HEK293 (cell line): ENCODE results near the gene COA3.
A peak's percentile ranks its signal among the peaks of the same experiment; 100 is the strongest.

Source experiments
- CTCF ChIA-PET: fragments of 350-600 bp; formaldehyde crosslinking; extraction: SDS; loops from one replicate; lab custom pipeline; 2021; ENCODE audit warnings: antibody characterized with exemption; lab: Yijun Ruan, JAX
- POLR2A ChIA-PET: fragments of 300-600 bp; formaldehyde crosslinking; extraction: SDS; loops from one replicate; lab custom pipeline; 2020; ENCODE audit warnings: antibody characterized with exemption, inconsistent platforms; lab: Yijun Ruan, JAX
- H3K27ac ChIP-seq: fragments of 200-500 bp; sonication (Bioruptor generic); 2 replicates; pipeline ENCODE4 v1.5.1; 2014; ENCODE audit warnings: low read depth, low read length, control low read depth, inconsistent platforms; ENCODE audit errors: extremely low read depth
- H3K36me3 ChIP-seq, 2 experiments: fragments of 200-500 bp in 1 of 2; sonication (Bioruptor generic) in 1 of 2; 1 replicate in 1 of 2; 2 replicates in 1 of 2; pipeline ENCODE4 v1.5.1; 2014 to 2017; ENCODE audit warnings: inconsistent platforms in 2 of 2, low read length in 2 of 2; ENCODE audit not compliant: control insufficient read depth in 2 of 2, insufficient read depth in 1 of 2
- H3K4me1 ChIP-seq: fragments of 200-500 bp; sonication (Bioruptor generic); 2 replicates; pipeline ENCODE4 v1.5.1; 2014; ENCODE audit warnings: mild to moderate bottlenecking, low read length, inconsistent platforms; ENCODE audit not compliant: control insufficient read depth, insufficient read depth
- H3K4me3 ChIP-seq: 2 replicates; pipeline ENCODE4 v1.5.1; 2011; ENCODE audit warnings: low read depth, mild to moderate bottlenecking, control low read depth, low read length, moderate library complexity
- H3K9me3 ChIP-seq: fragments of 200-500 bp; sonication (Bioruptor generic); 2 replicates; pipeline ENCODE4 v1.5.1; 2014; ENCODE audit warnings: low read depth, low read length, inconsistent platforms; ENCODE audit not compliant: control insufficient read depth, insufficient read depth
- HOXC10 ChIP-seq: sonication (generic); formaldehyde crosslinking; IDR thresholded peaks from 2 replicates; pipeline ENCODE4 v1.8.1; 2023; ENCODE audit warnings: mild to moderate bottlenecking, missing genetic modification reagents
- KLF10 ChIP-seq: fragments of 450-650 bp; IDR thresholded peaks from 2 replicates; pipeline ENCODE4 v1.5.1; 2018; ENCODE audit warnings: missing biosample characterization, mild to moderate bottlenecking, missing genetic modification characterization
- MEIS1 ChIP-seq: sonication (generic); formaldehyde crosslinking; IDR thresholded peaks from 2 replicates; pipeline ENCODE4 v1.8.1; 2022; ENCODE audit warnings: missing genetic modification reagents, mild to moderate bottlenecking, borderline replicate concordance
- OSR2 ChIP-seq: fragments of 450-650 bp; formaldehyde crosslinking; IDR thresholded peaks from 2 replicates; pipeline ENCODE4 v1.5.1; 2016; ENCODE audit warnings: missing biosample characterization, missing genetic modification characterization
- OVOL3 ChIP-seq: fragments of 450-650 bp; formaldehyde crosslinking; IDR thresholded peaks from 2 replicates; pipeline ENCODE4 v1.5.1; 2016; ENCODE audit warnings: missing biosample characterization, missing genetic modification characterization
- PRDM2 ChIP-seq: fragments of 450-650 bp; formaldehyde crosslinking; IDR thresholded peaks from 2 replicates; pipeline ENCODE4 v1.5.1; 2016; ENCODE audit warnings: missing biosample characterization, missing genetic modification characterization, borderline replicate concordance
- YY2 ChIP-seq: fragments of 450-650 bp; formaldehyde crosslinking; IDR thresholded peaks from 2 replicates; pipeline ENCODE4 v1.5.1; 2016; ENCODE audit warnings: missing biosample characterization, missing genetic modification characterization
- ZBTB44 ChIP-seq: fragments of 450-650 bp; IDR thresholded peaks from 2 replicates; pipeline ENCODE4 v1.5.1; 2018; ENCODE audit warnings: missing biosample characterization, mild to moderate bottlenecking, missing genetic modification characterization
- ZNF138 ChIP-seq: fragments of 450-650 bp; formaldehyde crosslinking; IDR thresholded peaks from 2 replicates; pipeline ENCODE4 v1.5.1; 2016; ENCODE audit warnings: missing biosample characterization, missing genetic modification characterization, borderline replicate concordance
- ZNF223 ChIP-seq: fragments of 450-650 bp; formaldehyde crosslinking; IDR thresholded peaks from 2 replicates; pipeline ENCODE4 v1.5.1; 2016; ENCODE audit warnings: missing biosample characterization, missing genetic modification characterization
- ZNF26 ChIP-seq: fragments of 450-650 bp; formaldehyde crosslinking; IDR thresholded peaks from 2 replicates; pipeline ENCODE4 v1.5.1; 2016; ENCODE audit warnings: missing biosample characterization, missing genetic modification characterization
- ZNF274 ChIP-seq, 2 experiments: fragments of 200-500 bp in 1 of 2; fragments of 450-650 bp in 1 of 2; sonication (Bioruptor generic) in 1 of 2; formaldehyde crosslinking in 1 of 2; IDR thresholded peaks; 2 replicates each; pipeline versions ENCODE4 v1.5.1 to v1.6.1; 2014 to 2016; ENCODE audit warnings: borderline replicate concordance in 1 of 2, inconsistent platforms in 1 of 2, low read length in 1 of 2, missing biosample characterization in 1 of 2, missing genetic modification characterization in 1 of 2
- ZNF341 ChIP-seq: fragments of 450-650 bp; formaldehyde crosslinking; IDR thresholded peaks from 2 replicates; pipeline ENCODE4; 2016; ENCODE audit warnings: low read depth, missing biosample characterization, missing genetic modification characterization
- ZNF416 ChIP-seq: fragments of 450-650 bp; formaldehyde crosslinking; IDR thresholded peaks from 2 replicates; pipeline ENCODE4 v1.5.1; 2016; ENCODE audit warnings: missing biosample characterization, missing genetic modification characterization
- ZNF664 ChIP-seq: fragments of 450-650 bp; formaldehyde crosslinking; IDR thresholded peaks from 2 replicates; pipeline ENCODE4 v1.5.1; 2016; ENCODE audit warnings: missing biosample characterization, missing genetic modification characterization
- ZNF768 ChIP-seq: fragments of 450-650 bp; formaldehyde crosslinking; IDR thresholded peaks from 2 replicates; pipeline ENCODE4 v1.5.1; 2018; ENCODE audit warnings: missing biosample characterization, mild to moderate bottlenecking, missing genetic modification characterization

The COA3 gene

GRCh38 chr17:42827472-42827871, 29.0 kb upstream of the COA3 start:
- no peaks in the 10 kb centered on the region for H3K9me3 ChIP-seq
- POLR2A ChIA-PET: no interaction called here
- H3K4me3 ChIP-seq: no peak overlapping the region
- TF ChIP-seq ZBTB44 (no peak), ZNF664 (tag by site-specific recombination) (peak; percentile 97)
- CTCF ChIA-PET: interaction anchor here (0.5 kb wide), 1 partner anchor 26 kb away, joined by 4 read pairs; no protein-coding TSS in a partner anchor
- H3K36me3 ChIP-seq: peaks cover 4 to 5% of the 10 kb centered on the region in 2 experiments; a peak in 2 of 3 replicates
- H3K27ac ChIP-seq: no peak overlapping the region
- H3K4me1 ChIP-seq: 0 out of 2 replicates have a peak, but pooled peaks cover 4% of the 10 kb centered on the region

- TF ChIP-seq ZNF138 (tag by site-specific recombination) (no peak), MEIS1 (CRISPR knock-in tag) (no peak), ZNF26 (tag by site-specific recombination) (no peak), HOXC10 (CRISPR knock-in tag) (no peak), ZNF768 (no peak), OVOL3 (tag by site-specific recombination) (no peak), ZNF223 (no peak), ZNF341 (tag by site-specific recombination) (no peak), YY2 (tag by site-specific recombination) (no peak), OSR2 (tag by site-specific recombination) (no peak), KLF10 (tag by site-specific recombination) (no peak), ZNF416 (tag by site-specific recombination) (no peak), ZNF274 (IDR thresholded peaks at IDR 0.05; ENCODE audit: low read length) (no peak), ZNF274 (tag by site-specific recombination; IDR thresholded peaks at IDR 0.05; ENCODE audit: borderline replicate concordance) (no peak), PRDM2 (no peak)
Observed at GRCh38 chr17:42821176-42821575, 22.7 kb upstream of the COA3 start.

More at GRCh38 chr17:42821176-42821575, 22.7 kb upstream of the COA3 start:
- POLR2A ChIA-PET: interaction anchor here (0.5 kb wide), 1 partner anchor 545 kb away, joined by 3 read pairs; no protein-coding TSS in a partner anchor
- no peak overlapping the region for H3K4me3 ChIP-seq
- peaks cover 58 to 65% of the 10 kb centered on the region in 2 experiments for H3K36me3 ChIP-seq
- CTCF ChIA-PET: interaction anchor here (0.5 to 8.2 kb wide), 18 partner anchors 11 to 243 kb away, joined by 3 to 52 read pairs (median 6); partner anchors contain the start of genes CNTD1, COA3, PSME3 and WNK4
- no peak overlapping the region for H3K27ac ChIP-seq
- no peaks in the 10 kb centered on the region for H3K9me3 ChIP-seq
- H3K4me1 ChIP-seq: 0 out of 2 replicates have a peak, but pooled peaks cover 4% of the 10 kb centered on the region
